Suprapubic skin (tissue), 4 donors: ENCODE results near the gene TES.

Source experiments
- CTCF ChIP-seq, 2 donors: fragments of 200-600 bp in 1 of 2; fragments of 450-650 bp in 1 of 2; sonication (generic) in 1 of 2; IDR thresholded peaks; one replicate each; pipeline ENCODE4 v1.5.1; 2016 to 2019; ENCODE audit warnings: antibody characterized with exemption in 2 of 2, mild to moderate bottlenecking in 1 of 2, moderate library complexity in 1 of 2
- POLR2A ChIP-seq, 2 donors: fragments of 450-650 bp; IDR thresholded peaks; one replicate each; pipeline ENCODE4 v1.6.1; 2017; ENCODE audit warnings: antibody characterized with exemption in 2 of 2, mild to moderate bottlenecking in 2 of 2, moderate library complexity in 2 of 2
- POLR2AphosphoS5 ChIP-seq, 3 donors: sonication (generic); formaldehyde crosslinking; IDR thresholded peaks; one replicate each; pipeline ENCODE4 v1.6.1; 2017; ENCODE audit warnings: antibody characterized with exemption in 3 of 3

- TF ChIP-seq CTCF (IDR thresholded peaks at IDR 0.05) (no peak), POLR2A (IDR thresholded peaks at IDR 0.05) (no peak), POLR2AphosphoS5 (IDR thresholded peaks at IDR 0.05) (no peak)
Observed at GRCh38 chr7:116167177-116167576, 43.2 kb upstream of the TES start.
